ENCODE data around the gene PTTG1IP.
A peak's percentile ranks its signal among the peaks of the same experiment; 100 is the strongest.

Gene PTTG1IP

DNA sequence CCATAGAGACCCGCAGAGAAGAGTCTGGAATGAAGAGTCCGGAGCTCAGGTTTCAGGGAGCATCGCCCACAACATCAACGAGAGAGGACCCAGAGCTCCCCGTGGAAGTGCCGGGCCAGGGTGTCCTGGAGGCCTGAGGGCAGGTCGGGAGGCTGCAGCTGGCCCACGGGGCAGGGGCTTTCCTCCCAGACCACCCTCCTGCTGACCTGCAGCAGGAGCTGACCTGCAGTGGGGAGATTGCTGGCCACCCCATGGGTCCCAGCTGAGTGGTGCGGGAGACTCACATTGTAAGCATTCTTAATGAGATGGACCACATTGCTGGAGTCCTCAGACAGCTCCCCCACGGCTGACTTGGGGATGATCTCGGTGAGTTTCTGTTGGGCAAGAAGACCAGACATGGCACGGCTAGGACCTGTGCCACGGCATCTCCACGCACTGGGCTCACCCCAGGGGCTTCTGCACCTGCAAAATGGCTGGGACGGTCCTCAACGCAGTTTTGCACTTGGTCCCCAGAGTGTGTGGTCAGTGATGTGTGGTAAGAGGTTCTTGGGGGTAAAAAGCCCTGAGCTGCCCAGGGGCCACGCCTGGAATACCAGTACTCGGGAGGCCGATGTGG, 21.3 kb upstream of the PTTG1IP start:
- DNase-seq, result no peak

DNA sequence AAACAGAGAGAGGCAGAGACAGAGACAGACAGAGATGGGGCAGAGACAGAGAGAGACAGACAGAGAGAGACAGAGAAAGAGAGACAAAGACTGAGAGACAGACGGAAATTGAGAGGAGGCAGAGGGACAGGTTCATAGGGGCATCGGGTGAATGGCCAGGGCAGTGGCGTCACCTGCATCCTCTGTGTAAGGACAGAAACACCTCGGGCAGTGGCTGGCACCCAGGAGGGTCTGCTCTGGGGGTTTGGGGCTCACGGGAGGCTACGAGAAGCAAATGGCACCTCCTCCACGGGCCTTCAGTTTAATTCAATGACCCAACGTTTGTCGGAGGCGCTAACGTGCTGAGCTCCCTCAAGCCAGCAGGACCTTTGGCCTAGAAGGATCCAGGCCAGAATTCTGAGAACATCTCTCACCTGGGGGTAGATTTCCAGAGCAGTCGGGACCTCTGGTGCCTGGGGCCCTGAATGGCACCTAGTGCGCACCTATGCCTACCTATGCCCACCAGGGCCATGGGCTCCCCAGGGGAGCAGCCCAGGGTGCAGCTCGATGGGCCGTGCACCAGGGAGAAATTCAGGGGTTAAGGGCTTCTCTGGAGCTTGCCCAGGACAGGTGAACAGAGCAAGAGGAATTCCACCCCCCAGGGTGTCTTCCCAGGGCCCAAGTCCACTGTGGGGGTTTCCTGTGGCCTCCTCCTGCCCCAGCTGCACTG, 20.6 kb upstream of the PTTG1IP start:
- DNase-seq, result no peak

DNA sequence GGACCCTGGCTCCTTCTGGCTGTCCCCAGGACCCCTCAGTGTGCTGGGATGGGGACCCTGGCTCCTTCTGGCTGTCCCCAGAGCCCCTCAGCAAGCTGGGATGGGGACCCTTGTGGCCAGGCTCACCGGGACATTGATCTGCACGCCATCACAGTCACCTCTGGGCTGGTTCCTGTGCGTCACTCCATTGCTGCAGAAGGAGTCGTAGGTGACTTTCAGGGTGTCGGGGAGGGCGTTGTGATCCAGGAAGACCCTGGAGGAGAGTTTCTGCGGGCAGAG, 19.7 kb upstream of the PTTG1IP start:
- no peak for DNase-seq

DNA sequence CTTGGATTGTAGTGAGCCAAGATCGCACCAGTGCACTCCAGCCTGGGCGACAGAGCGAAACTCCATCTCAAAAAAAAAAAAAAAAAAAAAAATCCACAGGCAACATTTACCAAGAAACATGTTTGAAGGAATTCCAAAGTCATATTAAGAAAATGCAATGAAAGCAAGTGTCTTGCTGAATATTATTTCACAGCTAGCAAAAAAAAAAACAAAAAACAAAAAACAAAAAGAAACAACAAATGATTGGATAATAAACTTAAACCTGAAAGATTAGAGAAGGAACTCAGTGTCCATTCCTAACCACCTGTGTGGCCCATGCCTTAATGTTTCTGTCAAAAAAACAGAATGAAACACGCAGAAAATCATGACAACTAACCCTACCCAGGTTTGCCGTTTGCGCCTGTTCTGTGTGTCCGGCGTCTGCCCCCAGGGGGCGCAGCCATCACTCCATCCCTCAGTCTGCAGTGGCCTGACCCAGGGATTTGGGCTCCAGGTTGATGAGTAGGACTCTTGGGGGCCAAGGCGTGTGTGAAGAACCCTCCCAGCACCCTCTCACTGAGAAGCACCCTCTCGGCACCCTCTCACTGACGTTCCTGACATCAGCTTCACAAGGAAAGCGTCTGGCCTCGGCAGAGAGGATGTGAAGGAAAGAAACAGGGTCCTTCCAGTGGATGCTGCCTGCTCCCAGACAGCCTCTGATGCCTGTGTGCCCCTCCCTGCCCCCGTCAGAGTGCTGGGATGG, 19.2 kb upstream of the PTTG1IP start:
- DNase-seq, result peak; percentile 89

DNA sequence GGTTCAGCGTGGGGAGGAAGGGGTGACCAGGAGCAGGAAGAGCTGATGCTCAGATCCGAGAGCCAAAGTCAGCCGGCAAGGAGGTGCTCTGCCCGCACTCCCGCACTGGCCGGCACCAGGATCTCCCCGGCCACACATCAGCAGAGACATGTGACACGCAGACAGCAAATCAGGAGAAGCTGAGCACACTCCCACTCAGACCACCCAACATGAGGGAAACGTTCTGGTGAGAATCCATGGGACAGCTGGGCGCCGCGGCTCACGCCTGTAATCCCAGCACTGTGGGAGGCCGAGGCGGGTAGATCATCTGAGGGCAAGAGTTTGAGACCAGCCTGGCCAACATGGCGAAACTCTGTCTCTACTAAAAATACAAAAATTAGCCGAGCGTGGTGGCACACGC, 18.6 kb upstream of the PTTG1IP start:
- no peak for DNase-seq

DNA sequence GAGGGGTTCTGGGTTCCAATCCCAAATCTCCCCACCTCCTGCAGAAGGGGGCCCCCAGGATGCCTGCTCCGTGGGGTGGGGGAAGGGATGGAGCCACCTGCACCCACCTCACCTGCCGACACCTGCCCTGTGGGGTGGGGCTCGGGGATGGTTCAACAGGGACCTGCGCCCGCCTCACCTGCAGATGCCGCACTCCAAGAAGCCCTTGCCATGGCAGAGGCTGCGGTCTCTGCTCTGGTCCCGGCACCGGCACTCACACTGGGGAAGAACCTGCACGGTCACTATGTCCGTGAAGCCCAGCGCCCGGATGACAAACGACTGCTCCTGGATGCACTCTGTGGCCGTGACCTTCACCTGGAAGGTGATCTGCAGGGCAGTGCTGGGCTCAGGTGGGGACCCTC, 18.1 kb upstream of the PTTG1IP start:
- no peak for DNase-seq

DNA sequence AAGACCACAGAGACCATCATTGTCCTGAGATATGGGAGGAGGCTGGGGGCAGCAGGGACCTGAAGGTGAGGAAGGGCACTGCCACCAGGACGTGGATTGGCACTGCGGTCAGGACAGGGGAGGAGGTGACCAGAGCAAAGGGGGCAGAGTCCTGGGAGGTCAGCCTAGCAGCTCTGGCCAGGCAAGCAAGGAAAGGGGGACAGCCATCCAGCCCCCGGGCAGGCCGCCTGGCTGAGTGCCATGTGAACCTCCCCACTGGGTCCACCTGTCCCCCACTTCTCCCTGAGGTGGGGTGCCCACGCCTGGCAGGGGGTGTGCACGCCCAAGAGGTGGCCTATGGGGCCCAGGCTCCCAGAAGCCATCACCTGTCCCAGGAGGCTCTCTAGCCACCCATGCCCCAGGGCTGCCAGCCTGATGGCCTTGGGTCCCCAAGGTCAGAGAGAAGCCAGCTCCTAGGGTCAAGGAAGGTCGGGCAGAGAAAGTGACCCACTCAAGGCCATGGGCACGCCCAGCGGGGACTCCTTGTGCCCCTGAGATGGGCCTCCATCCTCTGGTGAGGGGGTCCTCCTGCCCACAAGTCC, 17.6 kb upstream of the PTTG1IP start:
- no peak for DNase-seq

DNA sequence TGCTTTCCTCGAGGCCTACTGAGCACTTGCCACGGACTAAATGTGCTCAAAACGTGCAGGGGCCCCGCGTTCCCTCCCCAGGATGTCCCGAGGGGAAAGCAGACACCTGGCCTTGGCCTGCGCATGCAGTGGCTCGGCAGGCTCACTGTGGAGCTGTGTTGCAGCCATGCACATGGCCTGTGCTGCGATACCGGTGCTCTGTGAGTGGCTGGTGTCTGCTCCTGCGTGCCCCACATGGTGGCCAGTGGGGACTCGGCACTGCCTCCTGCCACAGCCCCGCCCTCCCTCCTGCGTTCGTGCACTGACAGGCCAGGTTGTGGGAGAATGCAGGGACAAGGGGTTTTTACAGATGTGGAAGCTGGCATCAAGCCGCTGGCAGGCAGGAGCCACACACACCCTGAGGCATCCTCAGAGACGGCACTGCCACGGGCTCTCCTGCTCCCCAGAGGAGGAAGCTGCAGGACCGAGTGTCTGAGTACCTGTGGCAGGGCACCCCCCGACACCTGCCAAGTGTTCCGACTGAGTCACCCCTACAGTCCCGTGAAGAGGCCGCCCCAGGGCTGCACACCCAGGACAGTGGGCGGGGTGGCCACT, 16.9 kb upstream of the PTTG1IP start:
- no peak for DNase-seq

DNA sequence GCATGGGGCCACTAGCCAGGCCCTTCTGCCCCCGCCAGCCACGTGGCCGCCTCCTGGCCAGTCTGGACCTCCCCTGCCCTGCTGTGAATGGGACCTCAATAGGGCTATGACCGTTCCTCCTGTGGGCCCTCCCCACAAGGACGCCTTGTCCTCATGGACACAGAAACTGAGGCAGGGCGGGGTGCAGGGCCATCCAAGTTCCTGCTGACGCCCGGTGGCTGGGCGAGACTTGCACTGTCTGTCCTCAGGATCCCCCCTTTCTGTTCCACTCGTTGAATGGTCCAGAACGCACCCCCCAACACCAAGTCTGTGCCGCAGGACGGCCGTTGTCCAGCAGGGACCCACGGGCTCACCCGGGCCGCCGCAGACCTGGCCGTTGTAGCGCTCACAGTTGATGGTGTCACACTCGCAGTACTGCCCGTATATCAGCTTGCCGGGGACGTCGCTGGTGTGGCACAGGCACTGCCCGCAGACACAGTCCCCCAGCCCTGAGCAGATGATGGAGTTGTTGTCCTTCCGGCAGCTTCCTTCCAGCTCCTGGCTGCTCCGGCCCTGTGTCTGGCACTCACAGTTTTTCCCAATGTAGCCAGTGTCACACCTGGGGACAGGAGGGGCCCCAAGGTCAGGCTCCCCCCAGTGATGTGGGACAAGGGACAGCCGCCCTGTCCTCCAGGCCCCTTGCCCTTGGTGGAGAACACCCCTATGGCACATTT, 16.3 kb upstream of the PTTG1IP start:
- DNase-seq, result no peak

DNA sequence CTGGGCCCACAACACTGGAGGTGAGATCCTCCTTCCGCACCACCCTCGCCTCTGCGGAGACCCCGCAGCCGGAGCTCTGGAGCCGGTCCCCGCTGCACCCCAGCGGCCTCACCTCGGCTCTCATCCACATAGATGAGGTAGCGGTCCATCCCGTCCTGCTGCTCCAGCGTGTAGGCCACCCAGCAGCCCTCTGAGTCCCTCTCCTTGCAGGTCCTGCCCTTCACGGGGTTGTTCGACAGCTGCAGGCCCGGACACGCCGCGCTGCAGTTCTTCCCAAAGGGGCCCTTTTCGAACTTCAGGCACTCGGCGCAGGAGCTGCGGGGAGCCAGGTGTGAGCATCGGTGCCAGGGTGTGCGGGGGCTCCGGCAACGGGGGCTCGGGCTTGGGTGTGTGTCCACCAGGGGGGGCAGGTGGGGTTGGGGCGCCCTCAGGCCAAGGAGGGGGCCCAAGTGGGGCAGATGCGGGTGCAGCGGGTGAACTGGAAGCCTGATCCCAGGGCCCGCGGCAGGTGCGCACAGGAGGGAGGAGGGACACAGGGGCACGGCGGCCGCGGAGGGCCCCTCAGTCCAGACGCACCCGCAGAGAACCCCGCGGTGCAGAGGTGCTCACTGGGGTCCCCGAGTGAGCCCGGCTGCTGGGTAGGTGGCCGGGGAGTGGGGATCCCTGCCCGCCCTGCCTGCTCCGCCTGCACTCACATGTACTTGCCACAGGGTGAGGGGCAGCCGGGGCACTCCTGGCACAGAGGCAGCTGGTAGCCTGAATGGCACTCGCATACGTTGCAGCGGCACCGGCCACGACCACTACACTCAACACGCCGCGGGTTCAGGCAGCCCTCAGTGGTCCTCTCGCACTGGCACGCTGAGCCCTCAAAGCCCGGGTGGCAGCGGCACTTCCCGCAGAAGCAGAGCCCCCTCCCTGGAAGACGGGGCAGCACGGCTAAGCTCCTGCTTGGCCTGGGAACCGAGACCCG, 15.4 kb upstream of the PTTG1IP start:
- DNase-seq, result no peak

DNA sequence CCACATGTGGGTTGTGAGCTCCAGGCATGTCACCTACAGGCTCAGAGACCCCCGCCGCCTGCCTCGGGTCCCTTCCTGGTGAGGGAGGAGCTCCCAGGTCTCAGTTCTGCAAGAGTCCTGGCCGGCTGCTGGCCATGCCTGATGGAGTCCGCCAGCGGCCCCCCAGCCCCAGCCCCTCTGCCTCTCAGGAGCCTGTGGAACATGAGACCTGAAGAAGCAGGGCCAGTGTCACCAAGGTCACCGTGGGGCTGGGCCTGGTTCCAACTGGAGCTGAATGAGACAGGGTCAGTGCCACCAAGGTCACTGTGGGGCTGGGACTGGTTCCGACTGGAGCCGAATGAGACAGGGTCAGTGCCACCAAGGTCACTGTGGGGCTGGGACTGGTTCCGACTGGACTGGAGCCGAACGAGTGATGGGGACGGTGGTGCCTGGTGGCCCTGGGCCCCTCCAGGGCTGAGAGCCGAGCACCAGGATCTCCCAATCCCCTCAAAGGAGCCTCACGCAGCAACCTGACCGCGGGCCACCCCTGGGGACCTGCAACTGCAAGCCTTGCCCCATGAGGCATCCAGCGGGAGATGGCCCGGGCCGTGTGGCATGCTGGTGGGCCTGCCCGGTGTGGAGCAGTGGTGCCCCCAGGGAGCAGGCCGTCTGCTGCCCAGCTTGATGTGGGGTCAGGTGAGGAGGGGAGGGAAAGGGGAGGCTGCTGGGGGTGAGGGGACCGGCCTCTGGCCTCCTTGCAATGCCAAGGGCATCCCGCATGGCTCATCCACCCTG, 14.5 kb upstream of the PTTG1IP start:
- DNase-seq, result no peak

DNA sequence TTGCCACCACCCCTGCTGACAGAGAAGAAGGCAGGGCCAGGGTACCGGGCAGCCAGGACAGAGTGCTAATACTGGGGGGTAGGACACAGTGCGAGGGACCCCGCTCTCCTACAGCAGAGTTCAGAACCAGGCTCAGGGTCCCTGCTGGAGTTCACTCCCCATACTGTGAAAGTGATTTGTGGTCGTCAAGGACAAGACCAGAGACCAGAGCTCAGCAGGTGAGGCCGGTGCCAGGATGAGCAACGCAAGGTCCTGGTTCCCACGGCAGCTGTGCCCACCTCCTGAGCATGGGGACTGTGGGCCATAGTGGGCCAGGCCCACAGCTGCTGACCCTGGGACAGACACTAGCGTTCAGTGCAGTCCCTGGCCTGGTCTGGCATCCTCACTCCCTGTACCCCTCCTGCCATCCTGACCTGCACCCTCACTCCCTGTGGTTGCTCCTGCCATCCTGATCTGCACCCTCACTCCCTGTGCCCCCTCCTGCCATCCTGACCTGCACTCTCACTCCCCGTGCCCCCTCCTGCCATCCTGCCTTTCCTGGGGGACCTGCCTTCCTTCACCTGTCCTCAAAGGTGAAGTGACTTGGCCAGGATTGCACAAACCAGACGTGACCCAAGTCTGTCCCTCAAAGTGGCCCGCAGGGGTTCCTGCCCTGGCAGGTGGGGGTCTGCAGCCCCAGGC, 13.8 kb upstream of the PTTG1IP start:
- DNase-seq, result no peak

DNA sequence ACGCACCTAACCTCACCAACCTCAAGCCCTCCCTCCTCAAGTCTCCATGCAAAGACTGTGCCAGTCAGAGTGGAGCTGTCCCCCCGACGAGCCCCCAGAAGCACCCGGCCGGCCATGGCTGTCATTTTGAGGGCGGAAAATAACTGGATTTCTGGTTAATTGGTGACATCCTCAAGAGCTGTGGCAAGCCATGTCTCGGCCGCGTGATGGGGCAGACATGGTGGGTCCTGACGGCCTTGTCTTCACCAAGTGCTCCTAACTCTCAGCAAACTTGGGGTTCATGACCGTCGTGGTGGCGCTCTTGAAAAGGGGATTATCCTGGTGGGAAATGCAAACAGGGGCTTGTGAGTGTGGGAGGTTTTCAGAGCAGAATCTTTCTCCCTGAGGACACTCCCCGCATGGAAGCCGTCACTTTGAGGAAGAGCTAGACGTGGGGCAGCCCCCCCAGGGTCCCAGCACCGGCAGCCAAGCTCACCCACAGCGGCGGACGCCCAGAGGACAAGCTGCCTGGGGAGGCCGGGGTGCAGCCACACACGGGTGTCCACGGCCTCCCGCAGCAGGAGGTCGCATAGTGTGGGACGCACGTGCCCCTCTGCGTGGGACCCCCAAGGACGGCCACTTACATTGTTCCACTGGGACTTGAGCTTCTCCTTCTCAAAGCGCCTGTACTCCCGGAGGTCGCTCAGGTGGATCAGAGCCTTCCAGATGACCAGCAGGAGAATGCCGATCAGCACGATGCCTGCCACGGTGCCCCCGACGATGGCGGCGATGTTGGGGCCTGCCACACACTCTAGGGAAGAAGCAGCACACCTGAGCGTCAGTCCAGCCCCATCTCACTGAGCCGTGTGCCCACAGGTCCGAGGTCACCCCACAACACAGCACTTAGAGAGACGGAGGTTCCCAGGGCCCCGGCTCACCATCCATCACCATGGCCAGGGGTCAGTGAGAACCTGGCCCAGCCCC, 12.9 kb upstream of the PTTG1IP start:
- DNase-seq, result no peak

DNA sequence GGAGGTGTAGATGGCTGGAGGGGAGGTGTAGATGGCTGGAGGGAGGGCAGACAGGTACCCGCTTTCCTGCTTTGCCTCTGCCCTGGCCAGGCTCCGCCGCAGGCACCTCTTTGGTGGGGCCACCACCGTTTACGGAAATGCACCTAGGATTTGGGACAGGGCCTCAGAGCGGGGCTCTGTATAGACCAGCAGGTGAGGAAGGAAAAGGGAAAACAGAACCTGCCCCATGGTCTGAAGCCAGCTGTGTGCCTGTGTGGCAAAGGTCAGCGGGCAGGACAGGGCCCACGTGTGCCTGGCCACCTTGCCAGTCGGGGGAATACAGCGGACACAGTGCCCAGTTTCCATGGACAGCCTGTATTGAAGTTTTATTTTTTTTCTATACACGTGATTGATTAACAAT, 12.1 kb upstream of the PTTG1IP start:
- DNase-seq, result no peak

DNA sequence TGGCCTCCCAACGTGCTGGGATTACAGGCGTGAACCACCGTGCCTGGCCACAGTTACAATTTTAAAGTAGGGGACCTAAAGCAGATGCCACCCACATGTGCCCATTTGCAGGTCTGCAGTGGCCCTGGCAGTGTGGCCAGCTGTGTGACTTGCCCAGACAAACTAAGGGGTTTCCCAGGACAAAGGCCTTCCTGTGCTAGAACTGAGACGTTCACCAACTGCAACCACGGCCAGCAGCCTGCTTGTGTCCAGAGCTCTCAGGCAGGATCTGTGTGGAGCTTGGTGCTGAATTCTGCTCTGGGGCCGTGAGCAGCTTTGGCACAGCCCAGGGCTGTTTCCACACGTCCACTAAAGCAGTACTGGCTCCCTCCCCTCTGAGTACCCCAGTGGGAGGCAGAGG, 10.6 kb upstream of the PTTG1IP start:
- no peak for DNase-seq

DNA sequence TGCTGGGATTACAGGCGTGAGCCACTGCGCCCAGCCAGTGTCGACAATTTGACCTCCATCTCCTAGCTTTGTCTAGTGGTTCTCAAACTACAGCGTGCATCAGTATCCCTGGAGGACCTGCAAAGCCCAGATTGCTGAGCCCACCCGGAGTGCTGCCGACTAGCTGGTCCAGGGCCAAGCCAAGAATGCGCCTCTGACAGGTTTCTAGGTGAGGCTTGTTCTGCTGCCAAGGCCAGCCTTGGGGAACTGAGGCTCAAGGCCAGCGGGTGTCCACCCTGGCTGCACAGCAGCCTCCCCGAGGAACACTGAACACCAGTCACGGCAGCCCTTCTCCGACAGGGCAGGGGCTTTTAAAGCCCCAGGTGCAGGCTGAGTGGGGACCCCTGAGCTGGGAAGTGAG, 9.8 kb upstream of the PTTG1IP start:
- no peak for DNase-seq

DNA sequence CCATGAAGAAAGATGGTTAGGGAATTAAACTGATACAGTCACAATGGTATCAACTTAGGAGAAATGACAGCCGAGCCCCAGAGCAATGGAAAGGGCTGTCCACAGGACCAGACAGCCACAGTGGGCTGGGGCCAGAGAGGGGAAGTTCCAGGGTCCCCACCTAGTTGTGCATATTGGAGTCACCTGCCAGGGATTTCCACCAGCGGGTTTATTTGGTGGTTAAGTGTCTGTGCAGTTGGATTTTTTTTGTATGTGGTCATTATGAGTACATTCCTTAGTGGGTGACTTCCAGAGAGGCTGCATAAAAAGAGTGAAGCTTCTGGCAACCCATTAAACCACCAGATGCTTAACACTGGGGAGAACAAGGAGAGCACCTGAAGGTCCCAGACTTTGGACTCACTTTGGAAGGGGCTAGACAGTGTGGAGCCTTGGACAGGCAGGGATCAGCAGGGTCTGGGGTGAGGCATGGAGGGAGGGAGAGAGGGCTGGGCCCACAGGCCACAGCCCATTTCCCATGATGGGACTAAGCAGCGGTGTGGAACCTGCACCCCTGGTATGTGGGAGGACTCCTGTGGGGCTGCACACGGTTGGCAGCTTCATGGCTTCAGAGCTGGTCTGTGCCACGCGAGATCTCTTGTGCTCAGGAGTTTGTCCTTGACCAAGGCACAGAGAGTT, 7.8 kb upstream of the PTTG1IP start:
- no peak for DNase-seq

DNA sequence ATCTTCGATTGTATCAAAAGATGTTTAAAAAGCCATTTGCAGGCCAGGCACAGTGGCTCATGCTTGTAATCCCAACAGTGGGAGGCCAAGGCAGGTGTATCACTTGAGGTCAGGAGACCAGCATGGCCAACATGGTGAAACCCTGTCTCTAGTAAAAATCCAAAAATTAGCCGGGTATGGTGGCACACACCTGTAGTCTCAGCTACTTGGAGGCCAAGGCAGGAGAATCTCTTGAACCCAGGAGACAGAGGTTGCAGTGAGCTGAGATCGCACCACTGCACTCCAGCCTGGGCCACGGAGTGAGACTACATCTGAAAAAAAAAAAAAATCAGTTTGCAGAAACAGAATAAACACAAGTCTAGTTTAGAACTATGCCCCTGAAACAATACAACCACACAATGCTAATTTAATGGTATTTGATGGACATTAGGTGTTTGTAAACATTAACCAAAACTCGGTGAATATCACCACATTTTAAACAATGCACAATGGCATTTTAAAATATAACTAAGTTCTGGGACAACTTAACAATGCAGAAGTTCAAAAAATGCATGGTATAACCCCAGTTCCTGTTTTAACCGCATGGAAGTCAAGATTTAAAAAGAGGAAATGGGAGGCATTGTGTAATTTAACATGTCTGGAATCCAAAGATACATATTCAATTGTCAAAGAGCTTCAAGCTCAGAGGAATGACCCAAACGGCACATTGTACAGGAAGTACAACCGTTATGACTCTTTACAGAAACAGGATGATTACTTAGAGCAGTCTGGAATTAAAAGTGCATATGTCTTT, 7.1 kb upstream of the PTTG1IP start:
- DNase-seq, result no peak

Measured in CD4-positive, alpha-beta T cell treated with Interleukin-6 for 4 hours (primary cell).